MCF 10A (cell line): Measurements from ENCODE around the gene DIAPH2. TPM values are rescaled to one million over a fixed set of nuclear protein-coding genes. Genes with fewer than 3 reads are reported as not detected.

ENCODE experiments used
- BruUV-seq: library from RNA; stranded (reverse); fragments of 400-500 nt; replicated peaks from 2 replicates; lab custom pipeline; 2021; lab: Mats Ljungman, UMichigan
- CTCF ChIA-PET: fragments of 300-600 bp; sonication (Branson Sonifier 250); formaldehyde crosslinking; extraction: SDS; loops from one replicate; lab custom pipeline; 2021; ENCODE audit warnings: antibody characterized with exemption, inconsistent platforms; lab: Yijun Ruan, JAX
- POLR2A ChIA-PET: fragments of 300-600, 350-650 bp; sonication (Branson Sonifier 250); formaldehyde crosslinking; extraction: SDS; loops from one replicate; lab custom pipeline; 2020; ENCODE audit warnings: antibody characterized with exemption, inconsistent platforms; lab: Yijun Ruan, JAX
- DNase-seq: peaks from one replicate; pipeline ENCODE4 v3.0.0-alpha.2; 2018; ENCODE audit not compliant: unreplicated experiment
- H3K27ac Mint-ChIP-seq: one replicate; pipeline ENCODE4 v1.8.0; 2022; ENCODE audit warnings: mild to moderate bottlenecking, low read depth, mixed read lengths; ENCODE audit not compliant: unreplicated experiment
- H3K27me3 Mint-ChIP-seq: one replicate; pipeline ENCODE4 v1.8.0; 2022; ENCODE audit warnings: mixed read lengths; ENCODE audit not compliant: insufficient read depth, unreplicated experiment
- H3K36me3 Mint-ChIP-seq: one replicate; pipeline ENCODE4 v1.8.0; 2022; ENCODE audit warnings: mild to moderate bottlenecking, moderate library complexity, mixed read lengths; ENCODE audit not compliant: insufficient read depth, unreplicated experiment
- H3K4me1 Mint-ChIP-seq: one replicate; pipeline ENCODE4 v1.8.0; 2022; ENCODE audit warnings: mixed read lengths; ENCODE audit not compliant: insufficient read depth, unreplicated experiment
- H3K4me3 Mint-ChIP-seq: one replicate; pipeline ENCODE4 v1.8.0; 2022; ENCODE audit warnings: mild to moderate bottlenecking, moderate library complexity, mixed read lengths; ENCODE audit not compliant: unreplicated experiment
- H3K9me3 Mint-ChIP-seq: one replicate; pipeline ENCODE4 v1.8.0; 2022; ENCODE audit warnings: mixed read lengths; ENCODE audit not compliant: unreplicated experiment
- intact Hi-C: fragments of 100-400 bp; cut with micrococcal nuclease; formaldehyde crosslinking; loops from 2 replicates; pipeline ENCODE4 v1.14.1; 2022
- total RNA-seq: library from RNA; stranded (reverse); gene quantifications from 2 replicates; pipeline ENCODE4 v1.2.3, GENCODE V29; 2022
- TF ChIP-seq, protein P1 (sequence below): fragments of 200-600 bp; IDR thresholded peaks from one replicate; pipeline ENCODE4 v1.8.0; 2022; ENCODE audit warnings: antibody characterized with exemption, mild to moderate bottlenecking; ENCODE audit not compliant: unreplicated experiment

DIAPH2 gene
- total RNA-seq, 1 experiment from 2014 or later = 17.6 TPM

DNA sequence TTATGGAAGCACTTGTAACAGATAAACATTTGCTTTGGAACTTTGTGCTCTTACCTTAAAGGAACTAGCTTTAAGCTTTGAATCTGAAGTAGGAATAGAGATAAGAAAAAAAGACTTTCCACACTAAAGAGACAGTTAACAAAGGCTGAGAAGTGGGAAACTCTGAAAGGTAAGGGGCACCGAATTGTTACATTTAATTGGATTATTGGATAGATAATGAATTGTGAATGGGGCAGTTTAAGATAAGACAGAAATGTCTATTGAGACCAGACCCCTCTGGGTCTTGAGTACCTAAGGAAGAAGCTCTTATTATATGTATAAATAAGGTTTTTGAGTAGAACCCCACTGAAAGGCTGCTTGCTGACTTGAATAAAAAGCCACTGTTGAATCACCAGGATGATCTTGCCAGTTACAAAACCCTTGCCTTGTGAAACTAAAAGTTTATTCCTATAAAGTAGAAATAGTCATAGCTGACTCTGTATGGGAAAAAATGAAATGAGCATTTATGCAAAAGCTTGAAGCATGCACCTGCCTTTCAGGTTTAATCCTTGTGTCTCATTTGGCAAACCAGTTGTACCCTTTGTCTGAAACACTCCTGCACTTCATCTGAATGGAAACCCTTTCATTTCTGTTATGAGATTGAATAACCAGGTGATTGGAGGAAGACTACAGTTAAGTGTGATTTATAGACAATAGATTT is 622.3 kb downstream of the DIAPH2 start:
- POLR2A ChIA-PET = no interaction called here
- no peak for DNase-seq
- no peak overlapping the region for H3K27ac Mint-ChIP-seq
- BruUV-seq = no TSS peak
- H3K9me3 Mint-ChIP-seq = no peaks in the 10 kb centered on the region
- no peak overlapping the region for H3K4me3 Mint-ChIP-seq
- intact Hi-C loops = no loop called here
- peaks cover 18% of the 10 kb centered on the region for H3K27me3 Mint-ChIP-seq
- peaks cover 4% of the 10 kb centered on the region for H3K36me3 Mint-ChIP-seq
- H3K4me1 Mint-ChIP-seq = no peaks in the 10 kb centered on the region
- TF ChIP-seq, protein P1, sequence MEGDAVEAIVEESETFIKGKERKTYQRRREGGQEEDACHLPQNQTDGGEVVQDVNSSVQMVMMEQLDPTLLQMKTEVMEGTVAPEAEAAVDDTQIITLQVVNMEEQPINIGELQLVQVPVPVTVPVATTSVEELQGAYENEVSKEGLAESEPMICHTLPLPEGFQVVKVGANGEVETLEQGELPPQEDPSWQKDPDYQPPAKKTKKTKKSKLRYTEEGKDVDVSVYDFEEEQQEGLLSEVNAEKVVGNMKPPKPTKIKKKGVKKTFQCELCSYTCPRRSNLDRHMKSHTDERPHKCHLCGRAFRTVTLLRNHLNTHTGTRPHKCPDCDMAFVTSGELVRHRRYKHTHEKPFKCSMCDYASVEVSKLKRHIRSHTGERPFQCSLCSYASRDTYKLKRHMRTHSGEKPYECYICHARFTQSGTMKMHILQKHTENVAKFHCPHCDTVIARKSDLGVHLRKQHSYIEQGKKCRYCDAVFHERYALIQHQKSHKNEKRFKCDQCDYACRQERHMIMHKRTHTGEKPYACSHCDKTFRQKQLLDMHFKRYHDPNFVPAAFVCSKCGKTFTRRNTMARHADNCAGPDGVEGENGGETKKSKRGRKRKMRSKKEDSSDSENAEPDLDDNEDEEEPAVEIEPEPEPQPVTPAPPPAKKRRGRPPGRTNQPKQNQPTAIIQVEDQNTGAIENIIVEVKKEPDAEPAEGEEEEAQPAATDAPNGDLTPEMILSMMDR = no peak
- CTCF ChIA-PET = interaction anchor here (0.6 kb wide), 1 partner anchor 28 kb away, joined by 4 read pairs; no protein-coding TSS in a partner anchor

- Mint-ChIP-seq H3K36me3 (peaks cover 5% of the 10 kb centered on the region), H3K27me3 (peaks cover 18% of the 10 kb centered on the region), H3K4me1 (no peaks in the 10 kb centered on the region), H3K9me3 (no peaks in the 10 kb centered on the region), H3K27ac (no peak overlapping the region), H3K4me3 (no peak overlapping the region)
- CTCF ChIA-PET = no interaction called here
- intact Hi-C loops = no loop called here
- no peak for DNase-seq
- BruUV-seq = no TSS peak
- POLR2A ChIA-PET = no interaction called here
- TF ChIP-seq, protein P1 = no peak
Measured at GRCh38 chrX:97308171-97308570, 623.5 kb downstream of the DIAPH2 start.

- TF ChIP-seq, protein P1 = no peak
- Mint-ChIP-seq H3K36me3 (peaks cover 5% of the 10 kb centered on the region), H3K27ac (no peak overlapping the region), H3K9me3 (no peaks in the 10 kb centered on the region), H3K4me3 (no peak overlapping the region), H3K27me3 (peaks cover 18% of the 10 kb centered on the region), H3K4me1 (no peaks in the 10 kb centered on the region)
- no TSS peak for BruUV-seq
- intact Hi-C loops = no loop called here
- ChIA-PET CTCF (interaction anchor here (0.6 to 0.9 kb wide), 2 partner anchors 325 to 382 kb away, joined by 3 read pairs; no protein-coding TSS in a partner anchor), POLR2A (no interaction called here)
- no peak for DNase-seq
Measured at GRCh38 chrX:97309487-97310116, 625.0 kb downstream of the DIAPH2 start.

GRCh38 chrX:97310373-97310772 is 625.7 kb downstream of the DIAPH2 start:
- Mint-ChIP-seq H3K4me3 (no peak overlapping the region), H3K36me3 (peaks cover 5% of the 10 kb centered on the region), H3K27ac (no peak overlapping the region), H3K27me3 (peaks cover 18% of the 10 kb centered on the region), H3K4me1 (no peaks in the 10 kb centered on the region), H3K9me3 (no peaks in the 10 kb centered on the region)
- peak; percentile 21 for DNase-seq
- POLR2A ChIA-PET = no interaction called here
- no TSS peak for BruUV-seq
- TF ChIP-seq, protein P1 = no peak
- intact Hi-C loops = no loop called here
- CTCF ChIA-PET = interaction anchor here (0.9 kb wide), 1 partner anchor 326 kb away, joined by 3 read pairs; no protein-coding TSS in a partner anchor
